Occipital lobe (tissue), 2 donors: ENCODE data around the gene VIPR2. TPM values are rescaled to one million over a fixed set of nuclear protein-coding genes. Genes with fewer than 3 reads are reported as not detected.
"Not testable (repeated sequence)": the region's sequence is repeated elsewhere in the genome, so short reads cannot be mapped to it uniquely, and the experiment has no call there.

ENCODE experiments used
- DNase-seq: peaks from one replicate; lab custom pipeline; 2025; lab: John Stamatoyannopoulos, UW
- total RNA-seq: library from RNA; depleted of rRNA; stranded (reverse); fragments of >200 nt; gene quantifications from one replicate; pipeline ENCODE4 v1.2.3, GENCODE V29; 2014

VIPR2 gene
- total RNA-seq, 1 donor from 2014 or later: 0.47 TPM

- no peak for DNase-seq
Observed at GRCh38 chr7:159105832-159106811, 38.5 kb downstream of the VIPR2 start.

- no peak for DNase-seq
Observed at GRCh38 chr7:159105066-159105780, 39.4 kb downstream of the VIPR2 start.

DNA sequence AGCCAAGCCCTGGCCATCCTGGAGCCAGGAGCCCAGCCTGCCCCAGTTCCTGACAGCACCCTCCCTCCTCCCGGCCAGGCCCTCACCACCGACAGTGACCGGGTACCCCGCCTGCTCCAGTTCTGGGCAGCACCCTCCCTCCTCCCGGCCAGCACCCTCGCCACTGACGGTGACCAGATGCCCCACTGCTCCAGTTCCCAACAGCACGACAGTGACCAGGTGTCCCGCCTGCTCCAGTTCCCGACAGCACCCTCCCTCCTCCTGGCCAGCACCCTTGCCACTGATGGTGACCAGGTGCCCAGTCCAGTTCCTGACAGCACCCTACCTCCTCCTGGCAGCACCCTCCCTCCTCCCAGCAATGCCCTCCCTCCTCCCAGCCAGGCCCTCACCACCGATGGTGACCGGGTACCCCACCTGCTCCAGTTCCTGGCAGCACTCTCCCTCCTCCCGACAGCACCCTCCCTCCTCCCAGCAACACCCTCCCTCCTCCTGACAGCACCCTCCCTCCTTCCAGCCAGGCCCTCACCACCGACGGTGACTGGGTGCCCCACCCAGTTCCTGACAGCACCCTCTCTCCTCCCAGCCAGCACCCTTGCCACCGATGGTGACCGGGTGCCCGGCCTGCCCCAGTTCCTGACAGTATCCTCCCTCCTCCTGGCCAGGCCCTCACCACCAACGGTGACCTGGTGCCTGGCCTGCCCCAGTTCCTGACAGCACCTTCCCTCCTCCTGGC, 40.3 kb downstream of the VIPR2 start:
- DNase-seq: no peak

DNA sequence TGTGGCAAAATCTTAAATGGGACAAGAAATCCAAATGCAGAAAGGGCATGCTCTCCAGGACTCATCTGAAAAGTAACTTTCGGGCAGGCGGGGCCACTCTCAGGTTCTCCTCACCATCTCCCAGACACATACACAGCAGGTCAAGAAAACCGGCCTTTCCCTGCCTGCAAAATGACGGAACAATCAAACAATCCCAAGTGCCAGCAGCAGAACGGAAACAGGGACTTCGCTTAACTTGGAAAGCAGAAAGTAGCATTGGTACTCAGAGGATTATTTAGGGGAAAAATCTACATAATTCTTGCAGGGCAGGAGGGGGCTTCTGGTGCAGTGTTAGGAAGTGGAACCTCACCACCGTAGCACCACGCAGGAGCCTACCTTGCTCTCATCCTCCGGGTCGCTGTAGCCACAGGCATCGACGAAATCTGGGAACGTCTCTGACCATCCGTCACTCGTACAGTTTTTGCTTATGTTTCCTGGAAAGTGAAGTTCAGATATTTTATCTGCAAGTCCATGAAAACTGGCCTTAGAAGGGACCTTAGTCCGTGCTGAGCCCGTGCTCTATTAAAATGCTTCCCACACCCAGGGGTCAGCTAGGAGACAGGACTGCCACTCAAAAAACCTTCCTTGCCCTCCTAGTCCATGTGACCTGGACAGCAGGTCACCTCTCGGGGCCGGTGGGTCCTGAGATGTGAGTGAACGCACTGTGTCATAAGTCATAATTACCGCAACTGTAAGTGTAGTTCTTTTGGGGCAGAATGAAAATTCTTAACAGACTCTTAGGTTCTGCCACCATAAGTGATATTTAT, 41.1 kb downstream of the VIPR2 start:
- DNase-seq: no peak

DNA sequence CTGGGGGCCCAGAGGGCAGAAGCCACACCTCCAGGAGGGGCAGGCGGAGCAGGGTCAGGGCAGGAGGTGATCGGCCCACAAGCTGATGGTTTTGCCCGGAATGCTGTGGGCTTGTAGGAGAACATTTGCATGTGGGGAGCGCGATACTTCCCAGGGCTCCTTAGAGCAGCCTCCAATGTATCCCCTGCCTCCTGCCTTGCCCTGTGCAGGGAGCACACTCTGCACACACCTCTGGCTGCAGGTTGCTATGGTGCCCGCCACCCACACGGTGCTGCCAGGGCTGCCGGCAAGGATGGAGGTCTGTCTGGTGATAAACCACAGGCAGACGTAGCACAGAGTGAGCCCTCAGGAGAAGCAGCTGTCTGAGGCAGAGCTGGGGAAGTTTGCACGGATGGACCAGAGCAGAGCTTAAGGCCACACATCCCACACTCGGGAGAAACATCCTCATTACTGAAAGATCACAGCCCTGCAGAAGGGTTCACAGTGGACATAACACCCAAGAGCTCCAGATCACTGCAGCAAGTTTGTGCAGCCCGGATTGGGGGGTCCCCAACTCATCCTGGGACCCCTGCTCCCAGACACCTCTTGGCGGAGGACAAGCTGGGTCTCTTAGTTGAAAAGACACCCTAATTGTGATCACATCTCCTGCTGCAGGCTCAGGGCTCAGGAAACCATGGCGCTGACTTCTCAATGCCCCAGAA, 41.8 kb downstream of the VIPR2 start:
- no peak for DNase-seq

- not testable (repeated sequence) for DNase-seq
Observed at GRCh38 chr7:159101661-159102091, 43.0 kb downstream of the VIPR2 start.

DNA sequence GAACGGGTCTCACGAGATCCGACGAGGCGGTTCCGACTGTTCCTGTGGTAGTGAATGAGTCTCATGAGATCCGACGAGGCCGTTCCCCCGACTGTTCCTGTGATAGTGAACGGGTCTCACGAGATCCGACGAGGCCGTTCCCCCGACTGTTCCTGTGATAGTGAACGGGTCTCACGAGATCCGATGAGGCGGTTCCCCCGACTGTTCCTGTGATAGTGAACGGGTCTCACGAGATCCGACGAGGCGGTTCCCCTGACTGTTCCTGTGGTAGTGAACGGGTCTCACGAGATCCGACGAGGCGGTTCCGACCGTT, 43.6 kb downstream of the VIPR2 start:
- DNase-seq: not testable (repeated sequence)

GRCh38 chr7:159100281-159101082, 44.2 kb downstream of the VIPR2 start:
- DNase-seq: not testable (repeated sequence)

DNA sequence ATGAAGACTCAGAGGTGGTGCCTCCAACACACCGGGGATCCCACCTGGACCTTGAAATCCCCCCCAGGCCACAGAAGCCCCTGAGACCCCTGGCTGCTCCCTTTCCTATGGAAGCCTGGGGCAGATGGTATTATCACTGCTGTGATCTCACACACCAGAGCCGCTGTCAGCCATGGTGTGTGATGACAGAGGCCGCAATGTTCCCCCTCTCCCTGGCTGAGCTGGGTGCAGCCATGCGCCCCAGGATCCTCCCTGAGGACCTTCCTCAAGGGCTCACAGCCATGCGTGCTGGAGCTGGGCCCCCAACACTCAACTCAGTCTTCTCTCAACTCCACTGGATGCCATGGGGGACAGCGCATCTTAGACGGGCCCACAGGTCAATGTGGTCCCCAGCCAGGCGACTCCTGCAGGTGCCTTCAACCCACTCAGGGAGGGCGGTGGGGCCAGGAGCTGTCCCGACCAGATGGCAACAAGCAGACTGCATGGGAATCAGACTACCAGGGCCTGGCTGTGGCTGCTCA, 44.9 kb downstream of the VIPR2 start:
- DNase-seq: no peak

DNA sequence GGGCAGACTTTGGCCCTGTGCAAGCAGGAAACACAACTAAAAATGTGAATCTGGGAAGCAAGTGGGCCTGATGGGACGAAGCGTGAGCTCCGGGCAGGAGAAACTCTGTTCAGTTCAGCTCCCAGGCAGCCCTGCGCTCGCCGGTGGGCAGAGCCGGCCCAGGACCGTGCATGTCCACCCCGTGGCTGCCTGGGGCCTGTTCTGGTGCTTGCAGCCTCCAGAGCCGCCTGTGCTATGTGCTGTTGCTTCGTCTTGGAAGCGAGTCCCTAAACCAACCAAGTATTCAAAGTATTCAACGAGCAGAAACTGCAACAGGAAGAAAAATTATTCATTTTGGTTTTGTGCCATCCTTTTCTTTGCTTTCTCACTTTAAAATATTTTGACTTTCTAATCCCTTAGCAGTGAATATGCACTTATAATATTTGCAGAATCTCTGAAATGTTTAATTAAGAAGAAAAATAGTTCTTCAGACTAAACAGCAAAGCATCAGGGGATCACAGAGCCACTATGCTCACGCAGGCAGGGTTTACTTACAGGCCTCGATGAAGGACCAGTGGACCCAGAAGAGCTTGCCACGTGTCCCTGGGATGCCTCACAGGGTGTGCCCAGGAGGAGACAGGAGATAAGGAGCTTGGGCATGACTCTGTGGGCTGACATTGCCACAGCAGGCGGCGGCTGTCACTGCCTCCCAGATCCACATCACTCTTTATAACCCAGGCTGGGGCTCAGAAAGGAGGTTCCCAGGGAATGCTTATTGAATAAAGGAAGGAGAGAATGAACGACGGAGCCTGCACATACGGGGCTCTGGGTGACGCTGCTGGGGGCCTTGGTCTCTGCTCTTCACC, 45.6 kb downstream of the VIPR2 start:
- DNase-seq: no peak

DNA sequence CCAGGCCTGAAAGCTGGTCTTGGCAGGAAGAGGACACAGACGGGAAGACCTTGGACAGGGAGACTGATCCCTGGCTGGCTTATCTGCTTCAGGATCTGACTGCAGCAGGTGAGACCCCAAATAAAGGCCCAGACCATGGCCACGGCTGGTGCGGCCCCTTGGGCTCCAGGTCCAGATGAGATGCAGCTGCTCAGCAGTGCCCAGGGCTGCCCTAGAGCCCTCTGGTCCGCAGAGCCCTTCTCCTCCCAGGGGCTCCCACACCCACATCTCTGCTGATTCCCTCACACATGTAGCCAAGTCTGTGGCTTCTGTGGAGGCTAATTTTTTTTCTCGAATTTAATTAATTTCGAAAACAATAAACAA, 46.3 kb downstream of the VIPR2 start:
- no peak for DNase-seq

DNA sequence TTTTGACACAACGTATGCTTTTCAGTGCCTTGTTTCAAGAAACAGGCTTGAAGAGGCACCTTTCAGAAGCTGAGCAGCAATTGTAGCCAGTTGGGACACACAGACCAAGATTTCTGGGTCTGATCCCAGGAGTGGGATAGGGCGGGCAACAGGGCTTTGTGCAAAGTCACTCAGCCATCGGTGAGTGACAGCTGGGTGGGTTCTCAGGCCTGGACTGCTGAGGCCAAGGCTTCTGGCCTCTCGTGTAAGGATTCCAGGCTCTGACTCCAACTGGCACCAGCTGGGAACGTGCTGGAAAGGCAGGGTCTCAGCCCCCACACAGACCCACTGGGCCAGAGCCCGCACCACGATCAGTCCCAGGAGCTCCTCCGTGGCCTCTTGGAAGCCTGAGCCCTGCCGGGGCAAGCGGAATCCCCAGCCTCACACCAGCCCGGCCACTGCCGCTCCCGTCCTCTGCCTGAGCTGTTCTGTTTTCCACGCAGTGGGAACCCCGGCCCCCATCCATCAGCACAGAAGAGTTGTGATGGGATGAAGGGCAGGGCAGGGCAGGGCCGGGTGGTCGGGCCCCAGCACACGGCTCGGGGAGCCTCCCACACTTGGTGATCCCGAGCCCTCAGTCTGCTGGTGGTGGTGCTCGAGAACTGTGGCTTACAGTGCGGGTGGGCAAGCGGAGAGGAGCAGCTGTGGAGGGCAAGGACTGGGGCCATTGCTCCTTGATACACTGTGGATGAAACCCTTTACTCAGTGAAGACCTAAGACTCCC, 46.8 kb downstream of the VIPR2 start:
- no peak for DNase-seq

GRCh38 chr7:159096736-159097581, 47.7 kb downstream of the VIPR2 start:
- no peak for DNase-seq

GRCh38 chr7:159095979-159096411, 48.7 kb downstream of the VIPR2 start:
- no peak for DNase-seq

DNA sequence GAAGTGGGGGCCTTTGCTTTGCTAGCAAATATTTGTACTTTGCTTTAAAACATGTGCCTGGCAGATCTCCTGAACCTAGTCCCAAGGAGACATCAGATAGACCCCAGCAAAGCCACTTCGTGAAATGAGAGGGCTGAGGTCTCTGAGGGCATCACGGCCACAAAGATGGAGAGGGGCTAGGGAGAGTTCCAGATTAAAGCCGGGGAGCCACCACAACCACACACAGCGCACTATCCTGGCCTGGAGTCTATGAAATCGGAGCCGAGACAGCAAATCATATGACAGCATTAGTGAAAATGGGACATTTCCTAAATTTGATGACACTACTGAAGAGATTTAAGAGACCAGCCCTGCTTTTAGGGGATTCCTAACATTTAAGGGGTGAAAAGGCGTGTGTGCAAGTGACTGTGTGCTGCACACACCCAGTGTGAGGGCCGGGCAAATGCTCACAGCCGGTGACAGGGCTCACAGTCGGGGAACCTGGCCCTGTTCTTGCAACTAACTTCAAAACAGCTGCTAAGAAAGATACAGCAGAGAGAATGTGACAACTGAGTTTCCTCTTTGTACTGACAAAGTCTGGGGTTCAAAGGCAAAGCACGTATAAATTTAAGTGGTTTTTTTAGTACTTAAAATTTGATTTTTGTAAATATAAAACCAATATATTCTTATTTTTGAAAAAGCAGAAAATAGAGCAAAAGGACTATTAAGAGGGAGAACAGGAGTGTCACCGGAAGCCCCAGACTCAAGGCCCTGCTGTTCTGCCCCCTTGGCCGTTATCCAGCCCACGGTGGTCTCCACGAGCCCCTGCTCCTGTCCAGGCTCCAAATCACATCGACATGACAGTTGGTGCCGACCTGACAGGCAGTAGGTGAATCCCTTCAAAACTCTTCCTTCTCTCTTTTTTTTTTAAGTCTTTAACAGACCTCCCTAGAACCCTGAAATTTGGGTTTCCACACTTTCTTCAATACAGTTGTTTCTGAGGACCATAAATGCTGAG, 49.5 kb downstream of the VIPR2 start:
- DNase-seq: no peak
